RWPE2 (cell line): Measurements from ENCODE around the gene FOXL1.

Experiments used
- ATAC-seq: fragments of 200-7000 bp; cut with Tn5 transposase; 3 replicates; pipeline ENCODE4 v1.9.1; 2021; ENCODE audit warnings: low read depth
- DNase-seq: peaks from one replicate; pipeline ENCODE4 v3.0.0-alpha.2; 2020; ENCODE audit warnings: low spot score
- H3K27ac ChIP-seq: fragments of 450-650 bp; 2 replicates; pipeline ENCODE4 v1.5.1; 2017; ENCODE audit warnings: mild to moderate bottlenecking; ENCODE audit not compliant: poor library complexity, severe bottlenecking
- H3K27me3 ChIP-seq: fragments of 250-450 bp; sonication (Bioruptor Pico); 2 replicates; pipeline ENCODE4 v1.5.1; 2021; ENCODE audit warnings: mild to moderate bottlenecking, moderate library complexity; ENCODE audit not compliant: insufficient read depth, poor library complexity, severe bottlenecking
- H3K36me3 ChIP-seq: fragments of 250-450 bp; sonication (Bioruptor Pico); 2 replicates; pipeline ENCODE4 v1.5.1; 2020; ENCODE audit warnings: low read depth, mild to moderate bottlenecking, moderate library complexity
- H3K4me1 ChIP-seq: fragments of 250-450 bp; sonication (Bioruptor Pico); 2 replicates; pipeline ENCODE4 v1.5.1; 2021; ENCODE audit warnings: mild to moderate bottlenecking, moderate library complexity; ENCODE audit not compliant: insufficient read depth, poor library complexity, severe bottlenecking
- H3K4me3 ChIP-seq: fragments of 250-450 bp; sonication (Bioruptor Pico); 2 replicates; pipeline ENCODE4 v1.5.1; 2021; ENCODE audit warnings: mild to moderate bottlenecking, moderate library complexity; ENCODE audit not compliant: severe bottlenecking
- H3K9me3 ChIP-seq: fragments of 250-450 bp; sonication (Bioruptor Pico); 2 replicates; pipeline ENCODE4 v1.5.1; 2021; ENCODE audit warnings: mild to moderate bottlenecking, moderate library complexity; ENCODE audit not compliant: severe bottlenecking
- CTCF ChIP-seq: fragments of 450-650 bp; IDR thresholded peaks from one replicate; pipeline ENCODE4 v1.5.1; 2017; ENCODE audit warnings: mild to moderate bottlenecking, moderate library complexity; ENCODE audit not compliant: poor library complexity, severe bottlenecking

Gene FOXL1

DNA sequence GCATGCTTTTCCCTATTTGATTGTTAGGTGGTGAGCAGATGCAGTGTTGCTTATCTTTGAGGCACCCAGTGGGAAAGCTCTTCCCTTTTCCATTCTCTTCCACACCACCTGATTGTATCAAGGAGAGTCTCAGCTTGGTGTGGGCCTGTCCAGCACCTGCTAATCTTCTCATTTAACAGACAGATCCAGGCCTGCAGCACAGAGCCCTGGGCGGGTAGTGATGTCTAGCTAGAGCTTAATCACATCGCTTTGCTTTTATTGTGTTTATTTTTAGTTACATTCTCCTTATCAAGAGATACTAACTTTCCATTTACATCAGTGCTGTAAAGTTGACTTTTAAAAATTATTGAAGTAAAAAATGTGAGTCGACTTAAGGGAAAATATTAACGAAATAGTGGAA, 24.2 kb downstream of the FOXL1 start:
- no peak for DNase-seq
- Histone ChIP-seq H3K4me1 (no peaks in the 10 kb centered on the region), H3K27ac (no peak overlapping the region), H3K9me3 (no peaks in the 10 kb centered on the region), H3K36me3 (no peaks in the 10 kb centered on the region), H3K4me3 (no peak overlapping the region), H3K27me3 (no peaks in the 10 kb centered on the region)
- no peak for TF ChIP-seq CTCF
- ATAC-seq, result no peak

DNA sequence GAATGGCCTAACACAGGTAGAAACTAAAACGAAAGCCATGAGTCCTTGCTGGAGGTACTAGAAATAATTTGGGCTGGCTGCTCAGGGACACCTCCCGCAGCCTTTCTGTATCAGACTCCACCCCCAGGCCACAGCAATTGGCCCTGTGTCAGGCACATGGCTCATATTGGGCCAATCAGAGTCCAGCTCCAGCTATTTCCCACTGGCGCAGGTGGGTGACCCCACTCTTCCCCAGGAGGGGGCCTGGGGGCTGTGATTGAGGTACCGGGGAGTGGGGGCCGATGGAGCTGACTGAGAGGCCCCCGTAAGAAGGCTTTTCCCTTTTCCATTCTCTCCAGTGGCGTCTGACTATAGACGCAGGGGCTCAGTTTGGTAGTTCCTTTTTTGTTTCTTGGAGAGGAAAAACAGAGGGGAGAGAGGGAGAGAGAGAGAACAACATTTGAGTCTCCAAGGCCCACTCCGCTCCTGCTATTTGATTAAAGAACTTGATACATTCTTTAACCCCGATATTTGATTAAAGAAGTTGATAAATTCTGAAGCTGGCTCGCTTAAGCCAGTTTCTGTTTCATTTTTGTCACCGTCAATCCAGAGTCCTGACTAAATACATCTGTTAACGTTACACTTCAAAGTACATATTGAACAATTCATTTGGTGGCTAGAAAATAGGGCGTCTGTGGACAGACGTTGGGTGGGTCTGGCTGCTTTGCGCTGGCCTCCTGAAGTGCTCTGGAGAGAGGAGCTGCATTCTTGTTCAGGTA, 26.3 kb downstream of the FOXL1 start:
- DNase-seq, result no peak
- no peak overlapping the region for H3K27ac ChIP-seq
- H3K36me3 ChIP-seq, result no peaks in the 10 kb centered on the region
- H3K9me3 ChIP-seq, result no peaks in the 10 kb centered on the region
- no peak overlapping the region for H3K4me3 ChIP-seq
- peaks cover 4% of the 10 kb centered on the region for H3K4me1 ChIP-seq
- ATAC-seq, result no peak
- no peak for TF ChIP-seq CTCF
- no peaks in the 10 kb centered on the region for H3K27me3 ChIP-seq

- no peaks in the 10 kb centered on the region for H3K9me3 ChIP-seq
- H3K4me3 ChIP-seq, result no peak overlapping the region
- DNase-seq (no peak), ATAC-seq (no peak)
- peaks cover 4% of the 10 kb centered on the region for H3K4me1 ChIP-seq
- H3K36me3 ChIP-seq, result no peaks in the 10 kb centered on the region
- H3K27ac ChIP-seq, result no peak overlapping the region
- no peak for TF ChIP-seq CTCF
- no peaks in the 10 kb centered on the region for H3K27me3 ChIP-seq
Observed at GRCh38 chr16:86605950-86606349, 27.6 kb downstream of the FOXL1 start.

DNA sequence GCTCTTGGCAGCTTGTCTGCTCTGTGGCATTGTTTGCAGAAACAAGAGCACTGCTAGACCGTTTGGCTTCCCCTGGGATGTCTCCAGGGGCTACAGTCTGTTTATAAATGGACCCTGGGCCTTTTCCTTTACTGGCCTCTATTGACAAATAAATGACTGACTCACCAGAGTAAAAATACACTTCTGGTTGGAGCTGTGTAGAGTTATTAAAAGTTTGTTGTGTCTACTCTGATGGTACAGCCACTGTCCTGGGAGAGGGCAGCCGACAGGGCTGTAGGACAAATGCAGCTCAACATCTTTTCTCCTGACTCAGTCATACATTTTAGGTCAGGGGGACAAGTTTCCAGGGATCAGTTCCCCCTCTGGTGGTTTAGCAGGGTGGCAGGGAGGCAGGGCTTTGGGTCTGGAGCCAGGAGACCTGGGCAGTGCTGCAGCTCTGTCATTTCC, 30.0 kb downstream of the FOXL1 start:
- TF ChIP-seq CTCF, result no peak
- no peak for ATAC-seq
- H3K4me3 ChIP-seq, result no peak overlapping the region
- no peak for DNase-seq
- no peak overlapping the region for H3K27ac ChIP-seq
- H3K4me1 ChIP-seq, result peaks cover 4% of the 10 kb centered on the region
- no peaks in the 10 kb centered on the region for H3K9me3 ChIP-seq
- no peaks in the 10 kb centered on the region for H3K27me3 ChIP-seq
- H3K36me3 ChIP-seq, result no peaks in the 10 kb centered on the region

DNA sequence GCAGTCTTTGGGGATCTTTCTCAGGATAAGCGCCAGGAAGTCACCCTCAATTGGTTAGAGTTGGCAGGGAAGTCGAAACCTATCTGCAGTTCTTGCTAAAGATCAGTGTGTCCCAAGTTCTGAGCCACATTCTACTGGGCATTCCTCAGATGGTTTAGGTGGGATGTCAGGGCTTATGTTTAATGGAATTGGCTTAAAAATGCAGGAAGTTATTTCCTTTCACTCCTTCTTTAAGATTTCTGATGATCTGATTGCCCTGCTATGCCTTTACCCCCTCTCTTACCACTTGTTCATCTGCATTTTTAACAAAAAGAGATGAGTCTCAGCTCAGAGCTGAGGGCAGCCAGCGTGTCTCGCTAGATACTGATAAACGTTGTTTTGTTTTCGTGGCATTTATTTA, 30.8 kb downstream of the FOXL1 start:
- H3K9me3 ChIP-seq, result no peaks in the 10 kb centered on the region
- H3K27me3 ChIP-seq, result no peaks in the 10 kb centered on the region
- no peak overlapping the region for H3K4me3 ChIP-seq
- peaks cover 4% of the 10 kb centered on the region for H3K4me1 ChIP-seq
- no peak for TF ChIP-seq CTCF
- peak; percentile 55; the same call in 2 of the 3 replicates for ATAC-seq
- no peak for DNase-seq
- H3K27ac ChIP-seq, result peak overlapping the region; percentile 29
- no peaks in the 10 kb centered on the region for H3K36me3 ChIP-seq
